Stimulated activated CD4-positive, alpha-beta T cell treated with anti-CD3 and anti-CD28 coated beads, Interleukin-15, amount 100 ng/mL, for 24 hours (primary cell): ENCODE results near the gene TSC22D4.
A peak's percentile ranks its signal among the peaks of the same experiment; 100 is the strongest.

Experiments used
- DNase-seq: peaks from one replicate; pipeline ENCODE4 v3.0.0-alpha.2; 2020

Gene TSC22D4

DNA sequence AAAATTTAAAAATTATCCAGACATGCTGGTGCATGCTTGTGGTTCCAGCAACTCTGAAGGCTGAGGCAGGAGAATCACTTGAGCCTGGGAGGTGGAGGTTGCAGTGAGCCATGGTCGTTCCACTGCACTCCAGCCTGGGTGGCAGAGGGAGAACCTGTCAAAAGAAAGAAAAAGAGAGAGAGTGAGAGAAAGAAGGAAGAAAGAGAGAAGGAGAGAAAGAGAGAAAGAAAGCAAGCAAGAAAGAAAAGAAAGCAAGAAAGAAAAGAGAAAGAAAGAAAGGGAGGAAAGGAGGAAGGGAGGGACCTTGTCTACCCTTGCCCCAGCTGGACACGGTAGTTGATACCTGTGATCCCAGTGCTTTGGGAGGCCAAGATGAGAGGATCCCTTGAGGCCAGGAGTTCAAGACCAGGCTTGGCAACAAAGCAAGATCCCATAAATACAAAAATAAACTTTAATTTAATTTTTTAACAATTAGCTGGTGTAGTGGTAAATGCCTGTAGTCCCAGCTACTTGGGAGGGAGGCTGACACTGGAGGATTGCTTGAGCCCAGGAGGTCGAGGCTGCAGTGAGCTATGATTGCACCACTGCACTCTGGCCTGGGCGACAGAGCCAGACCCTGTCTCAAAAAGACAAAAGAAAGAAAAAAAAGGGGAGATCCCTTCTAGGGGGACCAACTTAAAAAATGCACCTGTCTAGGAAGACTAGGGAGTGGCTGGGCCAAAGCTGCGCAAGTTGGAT, 13.9 kb upstream of the TSC22D4 start:
- no peak for DNase-seq

DNA sequence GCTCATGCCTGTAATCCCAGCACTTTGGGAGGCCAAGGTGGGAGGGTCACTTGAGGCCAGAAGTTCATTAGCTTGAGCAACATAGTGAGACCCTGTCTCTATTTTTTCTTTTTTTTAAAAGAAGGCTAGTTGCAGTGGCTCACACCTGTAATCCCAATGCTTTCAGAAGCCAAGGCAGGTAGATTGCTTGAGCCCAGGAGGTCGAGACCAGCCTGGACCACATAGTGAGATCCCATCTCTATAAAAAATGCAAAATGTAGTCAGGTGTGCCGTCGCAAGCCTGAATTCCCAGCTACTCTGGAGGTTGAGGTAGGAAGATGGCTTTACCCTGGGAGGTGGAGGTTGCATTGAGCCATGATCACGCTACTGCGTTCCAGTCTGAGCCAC, 12.2 kb upstream of the TSC22D4 start:
- DNase-seq = no peak

DNA sequence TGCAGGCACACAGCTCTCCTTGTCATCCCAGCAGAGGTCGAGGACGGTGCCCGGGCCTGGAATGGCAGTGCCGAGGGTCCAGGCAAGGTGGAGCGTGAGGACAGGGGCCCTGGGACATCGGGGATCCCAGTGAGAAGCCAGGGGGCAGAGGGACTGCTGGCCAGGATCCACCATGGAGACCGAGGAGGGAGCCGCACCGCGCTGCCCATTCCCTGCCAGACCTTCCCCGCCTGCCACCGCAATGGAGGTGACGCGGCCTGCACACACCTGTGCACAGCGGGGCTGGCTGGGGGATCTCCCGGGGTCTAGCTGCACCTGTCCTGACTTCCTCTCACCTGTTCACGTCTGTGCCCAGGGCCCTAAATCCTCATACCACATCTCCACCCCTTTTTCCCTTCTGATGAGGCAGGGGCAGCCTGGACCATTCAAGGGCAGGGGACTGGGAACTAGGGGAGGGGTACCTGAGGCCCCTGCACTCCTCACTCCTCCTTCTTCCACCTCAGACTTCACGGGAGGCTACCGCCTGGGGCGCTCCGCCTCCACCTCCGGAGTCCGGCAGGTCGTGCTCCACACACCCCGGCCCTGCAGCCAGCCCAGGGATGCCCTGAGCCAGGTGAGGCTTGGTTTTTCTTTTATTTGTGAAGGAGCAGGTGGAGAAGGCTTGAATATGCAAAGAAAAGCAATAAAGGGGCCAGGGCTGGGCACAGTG, 11.6 kb upstream of the TSC22D4 start:
- DNase-seq = no peak

DNA sequence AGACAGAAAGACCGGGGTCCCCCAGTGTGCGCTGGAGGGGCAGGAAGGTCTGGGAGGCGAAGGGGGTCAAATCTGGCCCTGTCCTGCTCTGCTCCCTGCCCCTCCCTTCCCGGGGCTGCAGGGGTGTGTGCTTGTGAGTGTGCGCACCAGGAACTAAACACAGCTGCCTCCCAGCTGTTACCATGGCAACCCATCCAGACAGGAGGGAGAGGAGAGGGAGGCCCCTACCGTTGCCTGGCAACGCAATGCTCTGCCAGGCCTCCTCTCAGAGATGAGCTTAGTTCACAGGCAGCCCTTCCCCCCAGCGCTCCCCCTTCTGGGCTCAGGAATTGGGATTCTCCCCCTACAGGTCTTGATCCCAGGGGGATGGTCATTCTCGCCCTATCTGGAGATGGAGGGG, 10.8 kb upstream of the TSC22D4 start:
- peak; percentile 59 for DNase-seq

DNA sequence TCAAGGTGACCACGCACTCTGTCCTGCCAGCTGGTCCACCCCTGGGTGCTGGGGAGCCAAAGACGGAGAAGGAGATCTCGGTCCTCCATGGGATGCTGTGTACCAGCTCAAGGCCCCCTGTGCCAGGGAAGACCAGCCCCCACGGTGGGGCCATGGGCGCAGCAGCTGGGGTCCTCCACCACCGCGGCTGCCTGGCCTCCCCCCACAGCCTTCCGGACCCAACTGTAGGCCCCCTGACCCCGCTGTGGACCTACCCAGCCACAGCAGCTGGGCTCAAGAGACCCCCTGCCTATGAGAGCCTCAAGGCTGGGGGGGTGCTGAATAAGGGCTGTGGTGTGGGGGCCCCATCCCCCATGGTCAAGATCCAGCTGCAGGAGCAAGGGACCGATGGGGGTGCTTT, 10.1 kb upstream of the TSC22D4 start:
- DNase-seq = no peak

- no peak for DNase-seq
These were observed 9.5 kb upstream of the TSC22D4 start for GRCh38 chr7:100488333-100489095.

DNA sequence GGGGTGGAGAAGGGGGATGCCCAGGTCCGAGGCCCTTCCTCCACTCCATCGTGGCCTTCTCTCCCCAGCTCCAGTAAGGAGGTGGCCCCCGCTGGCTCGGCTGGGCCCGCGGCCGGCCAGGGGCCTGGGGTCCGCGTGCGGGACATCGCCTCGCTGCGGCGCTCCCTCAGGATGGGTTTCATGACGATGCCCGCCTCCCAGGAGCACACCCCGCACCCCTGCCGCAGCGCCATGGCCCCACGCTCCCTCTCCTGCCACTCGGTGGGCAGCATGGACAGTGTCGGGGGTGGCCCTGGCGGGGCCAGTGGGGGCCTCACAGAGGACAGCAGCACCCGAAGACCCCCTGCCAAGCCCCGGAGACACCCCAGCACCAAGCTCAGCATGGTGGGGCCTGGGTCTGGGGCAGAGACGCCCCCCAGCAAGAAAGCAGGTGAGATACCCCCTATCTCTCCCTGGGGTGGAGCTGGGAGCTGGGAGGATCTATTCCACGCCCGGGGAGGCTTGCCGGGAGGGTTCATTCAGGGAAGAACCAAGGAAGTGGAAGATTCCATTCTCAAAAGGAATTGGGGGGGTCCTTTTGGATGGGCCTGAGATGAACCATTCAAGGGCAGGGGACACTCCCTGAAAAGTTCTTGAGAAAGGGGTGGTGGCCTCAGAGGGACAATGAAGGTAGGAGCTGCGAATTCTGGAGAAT, 7.9 kb upstream of the TSC22D4 start:
- DNase-seq = no peak

DNA sequence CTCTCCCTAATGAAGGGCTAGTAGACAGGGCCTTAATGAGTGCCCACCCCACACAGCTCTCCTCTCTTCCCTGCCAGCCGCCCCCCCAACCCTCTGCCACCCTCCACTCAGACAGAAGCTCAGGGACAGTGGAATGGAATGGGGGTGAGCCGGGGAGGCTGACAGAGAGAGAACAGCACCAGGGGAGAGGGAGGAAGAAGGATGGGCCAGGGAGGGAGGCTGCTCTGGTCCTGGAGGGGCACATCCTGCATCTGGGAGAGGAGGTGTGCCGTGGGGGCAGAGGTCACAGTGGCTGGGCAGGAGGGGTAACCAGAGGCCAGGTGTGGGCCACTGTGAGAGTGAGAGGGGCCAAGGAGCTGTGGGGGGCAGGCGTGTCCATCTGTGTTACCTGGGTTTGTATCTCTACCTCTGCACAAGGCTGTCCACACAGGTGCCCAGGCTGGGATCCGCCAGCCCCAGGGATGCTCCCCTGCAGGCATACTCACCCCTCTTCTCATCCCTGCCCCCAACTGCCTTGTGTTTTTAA, 7.2 kb upstream of the TSC22D4 start:
- DNase-seq = no peak

DNA sequence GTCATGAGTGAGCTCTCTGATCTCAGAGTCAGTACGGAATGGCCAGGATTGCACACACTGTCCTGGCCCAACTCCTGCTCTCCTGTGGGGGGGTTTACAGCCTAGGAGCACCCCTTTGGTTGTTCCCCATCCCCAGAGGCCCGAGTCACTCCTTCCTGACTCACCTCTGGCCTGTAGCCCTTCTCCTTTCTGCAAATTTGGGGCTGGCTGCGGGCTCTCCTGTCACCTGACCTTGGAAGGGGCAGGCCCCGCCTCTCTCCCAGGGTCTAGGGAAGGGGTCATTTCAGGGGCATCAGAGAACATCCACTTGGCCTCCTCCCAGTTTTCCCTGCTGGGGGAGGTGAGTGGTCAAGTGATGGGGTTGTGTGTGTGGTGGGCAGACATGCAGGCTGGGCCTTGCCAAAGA, 6.5 kb upstream of the TSC22D4 start:
- no peak for DNase-seq

GRCh38 chr7:100484673-100485045, 5.6 kb upstream of the TSC22D4 start:
- DNase-seq = no peak

DNA sequence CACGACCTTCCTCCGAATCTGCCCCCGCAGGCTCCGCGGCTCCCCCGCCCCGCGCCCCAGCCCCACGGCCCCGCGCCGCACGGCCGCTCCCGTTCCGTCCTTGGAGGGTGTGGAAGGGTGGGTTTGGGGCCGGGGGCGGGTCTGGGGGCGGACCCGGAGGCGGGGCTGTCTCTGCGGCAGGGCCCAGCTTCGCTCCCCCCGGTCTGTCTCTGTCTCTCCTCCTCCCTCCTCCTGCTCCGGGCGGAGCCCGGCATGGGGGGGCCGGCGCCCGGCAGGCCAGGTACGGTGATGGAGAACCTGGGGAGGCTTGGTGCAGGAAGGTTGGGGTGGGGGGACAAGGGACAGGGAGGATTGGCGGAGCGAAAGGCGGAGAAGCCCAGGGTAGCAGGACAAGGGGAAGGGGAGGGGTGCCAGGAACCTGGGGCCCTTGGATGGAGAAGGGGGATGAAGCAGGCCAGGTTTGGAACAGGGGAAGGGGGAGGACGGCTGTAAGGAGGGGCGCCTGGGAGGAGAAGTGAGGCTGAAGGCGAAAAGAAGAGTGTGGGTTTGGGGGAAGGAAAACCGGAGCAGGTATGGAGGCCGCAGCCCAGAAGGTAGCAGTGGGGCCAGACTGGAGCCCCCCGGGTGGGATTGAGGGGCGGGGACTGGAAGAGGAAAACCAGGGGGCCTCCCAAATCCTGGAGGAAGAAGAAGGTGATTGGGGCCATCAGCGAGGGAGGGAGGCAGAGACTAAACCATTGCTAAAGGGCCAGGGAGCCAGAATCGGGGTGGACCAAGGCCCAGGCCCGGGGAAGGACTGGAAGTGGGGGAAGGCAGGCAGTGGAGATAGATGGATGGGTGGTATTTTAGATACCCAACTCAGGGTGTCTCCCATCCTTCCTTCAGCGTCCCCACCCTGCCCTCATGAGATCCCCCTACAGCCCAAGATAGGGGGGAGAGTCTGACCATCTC, 5.0 kb upstream of the TSC22D4 start, which contains the start of gene NYAP1:
TSS of gene NYAP1 (plus strand) at position 206 of the 951 bp plus-strand sequence. CDS start 1,385 bp downstream, outside the sequence.
- peak; percentile 61 for DNase-seq

DNA sequence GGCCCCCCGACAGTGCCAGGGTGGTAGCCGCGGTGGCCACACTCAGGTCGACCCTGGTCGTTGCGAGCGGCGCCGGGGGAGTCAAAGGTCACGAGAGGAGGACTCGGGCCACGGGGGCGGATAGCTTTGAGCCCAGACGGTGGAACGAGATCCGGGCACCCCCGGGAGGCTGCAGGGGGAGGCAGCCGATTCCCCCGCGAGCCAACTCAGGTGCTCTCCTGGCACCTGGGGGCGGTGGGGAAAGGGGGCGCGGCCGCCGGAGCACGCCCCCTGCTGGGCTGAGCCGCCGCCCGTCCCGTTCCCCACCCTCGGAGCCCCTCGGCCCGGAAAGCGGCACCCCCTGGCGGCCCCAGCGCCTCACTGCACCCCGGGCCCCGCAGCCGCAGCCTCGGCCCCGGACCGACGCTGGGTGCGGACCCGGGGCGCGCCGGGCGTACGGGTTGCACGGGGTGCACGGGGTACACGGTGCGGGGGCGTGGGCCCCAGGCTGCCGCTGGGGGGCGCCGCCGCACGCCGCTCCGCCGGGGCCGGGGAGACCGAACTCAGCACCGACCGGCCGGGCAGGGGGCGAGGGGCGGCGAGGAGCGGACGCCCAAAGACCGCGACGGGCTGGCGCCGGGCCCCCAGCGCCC, 4.2 kb upstream of the TSC22D4 start:
- peak; percentile 87 for DNase-seq

DNA sequence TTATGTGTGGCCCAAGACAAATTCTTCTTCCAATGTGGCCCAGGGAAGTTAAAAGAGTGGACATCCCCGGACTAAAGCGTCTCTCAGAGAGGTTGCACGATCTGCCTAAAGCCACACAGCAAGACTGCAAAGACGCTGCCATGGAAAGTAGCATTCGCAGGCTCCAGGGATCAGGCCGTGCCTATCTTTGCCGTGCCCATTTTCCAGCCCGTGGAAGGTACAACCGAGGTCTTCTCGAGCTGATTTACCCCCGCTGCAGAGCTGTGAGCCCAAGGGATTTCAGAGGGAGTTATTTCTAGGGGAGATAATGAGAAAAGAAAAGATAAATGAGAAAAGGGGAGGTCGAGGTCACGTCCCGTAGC, 3.7 kb upstream of the TSC22D4 start:
- no peak for DNase-seq

GRCh38 chr7:100481466-100481865, 2.5 kb upstream of the TSC22D4 start:
- DNase-seq = no peak

DNA sequence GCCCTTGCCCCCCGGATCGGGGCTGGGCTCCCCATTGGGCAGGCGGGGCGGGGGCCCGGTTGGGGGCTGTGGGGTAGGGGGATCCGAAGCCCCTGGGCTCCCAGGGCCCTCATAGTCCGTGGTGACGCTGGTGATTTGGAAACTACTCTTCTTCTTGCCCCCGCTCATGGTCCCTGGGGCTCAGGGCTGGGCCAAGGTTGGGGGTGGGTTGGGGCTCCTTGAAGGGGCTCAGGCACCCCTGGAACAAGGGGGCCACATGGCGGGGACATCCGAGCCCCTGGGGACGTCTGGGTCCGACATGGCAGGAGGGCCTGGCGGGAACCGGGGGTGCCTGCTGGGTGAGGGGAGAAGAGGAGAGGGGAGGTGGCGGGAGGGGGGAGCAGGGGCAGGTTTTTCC, 1.1 kb downstream of the TSC22D4 start:
- DNase-seq = no peak

GRCh38 chr7:100476903-100477870, 1.8 kb downstream of the TSC22D4 start:
- DNase-seq = peak; percentile 62

DNA sequence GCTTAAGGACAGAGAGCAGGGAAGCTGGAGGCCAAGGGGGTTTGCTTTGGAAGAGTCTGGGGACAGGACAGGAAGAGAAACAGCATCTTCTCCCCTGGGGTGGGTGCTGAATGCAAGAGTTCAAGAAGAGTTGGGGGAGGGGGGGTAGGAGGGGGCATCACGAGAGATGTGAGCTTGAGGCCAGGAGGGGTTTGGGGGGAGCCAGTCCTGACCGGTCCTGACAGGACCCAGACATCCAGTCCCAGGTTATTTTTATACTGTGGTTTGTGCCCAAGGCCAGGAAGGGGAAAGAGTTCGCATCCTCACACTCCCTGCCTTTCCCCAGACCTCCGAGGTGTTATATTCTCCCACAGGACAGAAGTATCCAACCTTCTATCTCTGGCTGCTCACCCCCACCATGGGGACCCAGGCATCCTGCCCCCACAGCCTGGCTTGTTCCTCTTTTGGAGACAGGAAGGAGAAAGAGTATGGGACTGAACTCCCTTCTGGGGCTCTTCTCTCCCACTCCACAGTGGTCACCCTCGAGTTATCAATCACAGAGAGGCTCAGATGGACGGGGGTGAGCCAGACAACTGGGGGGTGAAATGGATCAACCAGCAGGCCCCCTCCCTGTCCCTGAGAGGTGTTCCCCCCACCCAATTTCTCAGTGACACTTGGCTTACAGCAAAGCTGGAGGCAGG, 2.8 kb downstream of the TSC22D4 start:
- no peak for DNase-seq

DNA sequence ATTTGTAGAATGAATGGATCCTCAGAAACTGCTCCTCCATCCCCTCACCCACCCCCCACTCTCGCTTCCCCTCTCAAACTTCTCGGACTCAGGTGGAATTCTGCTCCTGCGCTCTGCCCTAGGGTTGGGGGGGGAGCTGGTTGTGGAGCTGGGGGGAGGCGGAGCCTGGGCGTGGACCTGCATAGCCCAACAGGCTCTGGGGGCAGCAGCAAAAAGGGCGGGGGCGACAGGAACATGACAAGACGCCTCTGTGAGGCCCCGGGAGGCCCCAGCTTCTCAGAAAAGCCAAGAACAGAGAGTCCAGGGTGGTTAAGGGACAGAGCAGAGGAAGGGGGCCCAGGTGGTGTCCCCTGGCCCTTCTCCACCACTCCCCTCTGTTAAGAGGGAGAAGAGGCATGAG, 3.5 kb downstream of the TSC22D4 start:
- DNase-seq = peak; percentile 38

GRCh38 chr7:100472854-100473499, 6.0 kb downstream of the TSC22D4 start:
- DNase-seq = peak; percentile 46
